GM18517 (cell line): ENCODE results near the gene ZFHX3.

Experiments
- ATAC-seq: cut with Tn5 transposase; IDR thresholded peaks from one replicate; pipeline ENCODE4 v1.9.1; 2021; ENCODE audit warnings: mild to moderate bottlenecking, moderate library complexity; ENCODE audit not compliant: unreplicated experiment

Gene ZFHX3

DNA sequence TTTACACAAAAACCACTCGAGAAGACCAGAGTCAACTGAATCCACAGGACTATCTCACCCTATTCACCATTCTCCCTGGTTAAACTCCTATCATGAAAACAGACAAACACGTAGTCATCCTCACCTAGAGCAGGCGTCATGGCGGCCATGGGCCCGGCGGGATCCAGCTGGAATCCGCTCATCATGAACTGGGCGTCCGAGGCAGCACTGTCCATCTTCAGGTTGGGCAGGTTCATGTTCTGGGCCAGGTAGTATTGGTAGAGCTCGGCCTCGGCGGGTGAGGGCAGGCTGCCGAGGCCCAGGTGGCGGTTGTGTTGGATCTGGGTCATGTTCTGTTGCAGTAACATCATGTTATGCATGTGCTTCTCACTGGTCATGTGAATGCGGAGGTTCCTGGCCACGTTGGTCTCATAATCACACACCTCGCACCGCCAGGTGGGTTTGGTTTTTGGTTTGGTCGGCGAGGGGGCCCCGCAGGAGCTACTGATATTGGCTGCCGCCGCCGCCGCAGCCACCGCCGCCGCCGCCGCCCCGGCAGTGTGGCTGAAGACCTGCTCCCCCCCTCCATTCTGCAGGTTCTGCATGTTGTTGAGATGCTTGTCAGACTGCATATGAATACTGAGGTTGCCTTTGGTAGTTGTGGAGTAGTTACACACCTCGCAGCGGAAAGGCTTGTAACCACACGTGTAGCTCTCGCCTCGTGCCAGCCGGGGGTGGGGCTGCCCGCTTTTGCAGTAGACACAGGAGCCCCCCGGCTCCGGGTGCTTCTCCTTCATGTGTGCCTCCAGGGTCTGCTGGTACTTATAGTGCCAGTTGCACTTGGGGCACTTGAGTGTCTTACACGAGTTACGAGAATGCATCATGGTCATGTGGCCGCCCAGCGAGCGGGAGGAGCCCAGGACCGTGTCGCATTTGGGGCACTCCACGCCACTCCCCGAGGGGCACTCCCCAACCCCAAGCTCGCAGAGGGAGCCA, 90.3 kb downstream of the ZFHX3 start:
- no peak for ATAC-seq

- ATAC-seq = no peak
Measured at GRCh38 chr16:72956124-72957064, 91.5 kb downstream of the ZFHX3 start.

- no peak for ATAC-seq
Measured at GRCh38 chr16:72952811-72953271, 95.1 kb downstream of the ZFHX3 start.

DNA sequence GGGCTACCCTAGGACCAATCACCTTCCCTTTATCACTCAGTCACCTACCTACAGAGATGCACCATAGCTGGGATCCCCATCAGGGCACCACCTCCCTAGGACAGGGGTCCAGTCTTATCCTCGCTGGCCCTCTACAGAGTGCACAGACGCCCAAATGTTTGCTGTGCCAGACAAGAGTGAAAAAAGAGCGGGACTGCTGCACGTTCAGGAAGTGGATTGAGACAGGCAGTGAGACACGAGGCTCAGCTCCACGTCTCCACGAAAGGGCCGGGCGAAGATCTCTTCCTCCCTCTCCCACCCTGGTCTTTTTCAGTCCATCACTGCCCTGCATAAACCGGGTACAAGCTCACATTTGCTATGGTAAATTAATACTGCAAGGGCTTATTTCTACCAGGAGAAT, 95.5 kb downstream of the ZFHX3 start:
- ATAC-seq = no peak

GRCh38 chr16:72951916-72952315, 96.0 kb downstream of the ZFHX3 start:
- no peak for ATAC-seq

DNA sequence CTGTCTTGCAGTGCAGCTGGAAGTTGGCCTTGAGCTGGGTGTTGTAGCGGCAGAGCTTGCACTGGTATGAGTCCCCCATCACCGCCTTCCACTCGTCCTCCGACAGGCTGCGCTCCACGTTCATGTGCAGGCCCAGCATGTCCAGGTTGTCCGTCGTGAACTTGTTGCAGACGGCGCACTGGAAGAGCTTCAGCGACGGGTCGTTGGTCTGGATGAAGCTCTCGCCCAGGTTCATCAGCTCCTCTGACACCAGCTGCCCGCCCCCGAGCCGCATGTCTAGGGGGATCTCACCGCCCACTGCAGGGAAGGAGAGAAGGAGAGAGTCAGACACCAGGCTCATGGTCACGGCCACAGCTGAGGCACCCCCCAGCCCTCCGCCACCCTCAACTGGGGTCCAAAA, 97.3 kb downstream of the ZFHX3 start:
- ATAC-seq = no peak

- ATAC-seq = no peak
Measured at GRCh38 chr16:72948238-72948829, 99.6 kb downstream of the ZFHX3 start.

DNA sequence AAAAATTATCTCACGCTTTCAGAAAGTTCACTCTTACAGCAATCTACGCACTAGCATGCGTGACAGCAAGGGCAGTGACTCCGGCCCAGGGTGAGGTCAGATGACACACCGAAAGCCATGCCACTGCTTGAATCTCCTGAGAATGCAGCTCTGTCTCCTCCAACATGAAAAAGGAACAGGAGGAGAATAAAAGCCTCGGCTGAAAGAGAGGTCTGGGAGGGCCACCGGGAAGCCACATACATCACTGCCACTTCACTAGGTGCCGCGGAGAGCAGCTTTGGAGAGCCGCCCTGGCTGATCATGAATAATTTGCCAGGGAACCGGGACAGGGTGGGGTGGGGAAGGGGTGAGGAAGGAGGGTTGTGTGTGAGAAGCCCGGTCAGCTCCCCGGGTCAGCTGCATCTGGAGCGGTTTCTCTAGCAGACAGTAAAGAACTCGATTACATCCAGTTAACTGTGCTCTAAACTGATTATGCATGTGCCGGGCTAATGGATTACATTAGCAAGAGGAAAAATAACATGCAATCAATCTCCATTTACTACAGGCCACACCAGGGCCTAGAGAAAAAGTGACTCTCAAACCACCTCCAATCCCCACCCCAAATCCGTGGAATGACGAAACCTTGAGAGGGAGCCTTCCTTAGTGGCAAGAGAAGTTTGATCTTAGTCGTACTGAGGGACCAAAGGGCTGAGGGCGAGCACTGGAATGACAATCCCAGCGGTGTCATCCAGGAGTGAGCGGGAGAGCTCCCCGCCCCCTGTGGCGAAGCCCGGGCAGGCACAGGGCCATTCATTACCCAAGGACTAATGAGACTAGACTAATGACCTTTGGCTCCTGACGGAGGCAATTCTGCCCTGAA, 100.3 kb downstream of the ZFHX3 start:
- ATAC-seq = no peak

GRCh38 chr16:72946474-72947194, 101.3 kb downstream of the ZFHX3 start:
- ATAC-seq = no peak

- ATAC-seq = no peak
Measured at GRCh38 chr16:72946063-72946462, 101.9 kb downstream of the ZFHX3 start.

- ATAC-seq = no peak
Measured at GRCh38 chr16:72945611-72946010, 102.3 kb downstream of the ZFHX3 start.

DNA sequence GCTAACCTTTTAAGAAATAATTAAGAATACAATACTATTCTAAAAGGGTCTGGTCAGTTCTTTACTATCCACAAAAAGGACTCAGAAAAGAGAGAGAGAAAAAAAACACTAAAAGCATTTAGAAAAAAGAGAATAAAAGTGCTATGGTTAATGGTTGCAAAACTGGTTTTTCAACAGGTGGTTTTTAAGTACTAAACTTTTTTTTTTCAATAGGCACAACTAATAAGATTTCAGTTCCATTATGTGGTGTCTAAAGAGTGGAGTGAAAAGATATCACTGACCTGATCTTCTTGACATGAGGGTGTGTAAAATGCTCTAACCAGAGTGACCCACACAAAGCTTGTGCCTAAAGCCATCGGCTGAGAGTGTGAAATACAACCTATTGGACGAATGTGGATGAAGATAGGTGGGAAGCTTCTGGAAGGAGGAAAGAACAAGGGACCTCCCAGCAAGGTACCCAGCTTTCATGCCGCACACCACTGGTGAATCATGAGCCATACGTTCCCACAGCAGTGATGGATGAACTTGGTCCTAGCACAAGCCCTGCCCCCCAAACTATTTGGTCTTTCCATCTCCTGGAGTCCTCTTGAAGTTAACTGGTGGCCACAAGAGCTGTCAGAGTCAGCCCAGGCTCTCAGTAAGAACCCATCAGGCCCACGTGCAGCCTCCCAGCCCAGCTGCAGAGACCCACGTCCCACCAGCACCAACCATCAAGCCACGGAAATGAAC, 103.0 kb downstream of the ZFHX3 start:
- no peak for ATAC-seq

DNA sequence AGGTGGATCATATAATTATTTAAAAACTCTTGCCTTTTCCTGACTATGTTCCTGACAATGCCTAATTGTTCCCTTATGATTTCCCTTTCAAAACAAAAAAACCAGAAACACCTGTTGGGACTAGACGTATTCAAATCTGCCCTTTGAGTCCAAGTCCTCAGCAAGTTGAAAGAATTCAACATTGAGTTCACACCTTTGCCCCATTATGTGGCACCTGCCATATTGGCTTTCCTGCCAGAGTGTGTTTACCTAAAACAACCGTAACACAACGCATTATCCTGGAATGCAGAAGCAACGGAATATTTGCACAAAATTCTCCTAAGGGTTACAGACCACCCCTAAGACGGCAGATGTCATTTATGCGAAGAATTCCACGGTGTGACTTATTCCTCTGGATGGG, 105.9 kb downstream of the ZFHX3 start:
- no peak for ATAC-seq

GRCh38 chr16:72940886-72941285, 107.0 kb downstream of the ZFHX3 start:
- ATAC-seq = no peak

DNA sequence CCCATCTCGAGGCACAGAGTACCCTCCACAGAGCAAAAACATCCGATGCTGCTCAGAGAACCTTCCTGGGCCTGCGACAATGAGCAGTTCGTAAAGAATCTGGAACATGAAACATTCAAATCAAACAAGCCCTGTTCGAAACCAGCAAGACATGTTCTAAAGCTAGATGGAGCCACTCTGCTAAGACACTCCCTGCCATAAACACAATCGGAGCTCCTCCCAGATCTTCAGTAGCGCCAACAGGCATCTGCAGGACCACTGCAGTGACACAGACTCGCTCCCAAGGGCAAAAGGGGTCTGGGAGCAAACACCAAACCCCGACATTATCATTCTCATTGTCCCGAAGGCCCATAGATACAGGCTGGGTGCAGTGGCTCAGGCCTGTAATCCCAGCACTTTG, 108.7 kb downstream of the ZFHX3 start:
- ATAC-seq = no peak

GRCh38 chr16:72938795-72939164, 109.1 kb downstream of the ZFHX3 start:
- ATAC-seq = no peak

DNA sequence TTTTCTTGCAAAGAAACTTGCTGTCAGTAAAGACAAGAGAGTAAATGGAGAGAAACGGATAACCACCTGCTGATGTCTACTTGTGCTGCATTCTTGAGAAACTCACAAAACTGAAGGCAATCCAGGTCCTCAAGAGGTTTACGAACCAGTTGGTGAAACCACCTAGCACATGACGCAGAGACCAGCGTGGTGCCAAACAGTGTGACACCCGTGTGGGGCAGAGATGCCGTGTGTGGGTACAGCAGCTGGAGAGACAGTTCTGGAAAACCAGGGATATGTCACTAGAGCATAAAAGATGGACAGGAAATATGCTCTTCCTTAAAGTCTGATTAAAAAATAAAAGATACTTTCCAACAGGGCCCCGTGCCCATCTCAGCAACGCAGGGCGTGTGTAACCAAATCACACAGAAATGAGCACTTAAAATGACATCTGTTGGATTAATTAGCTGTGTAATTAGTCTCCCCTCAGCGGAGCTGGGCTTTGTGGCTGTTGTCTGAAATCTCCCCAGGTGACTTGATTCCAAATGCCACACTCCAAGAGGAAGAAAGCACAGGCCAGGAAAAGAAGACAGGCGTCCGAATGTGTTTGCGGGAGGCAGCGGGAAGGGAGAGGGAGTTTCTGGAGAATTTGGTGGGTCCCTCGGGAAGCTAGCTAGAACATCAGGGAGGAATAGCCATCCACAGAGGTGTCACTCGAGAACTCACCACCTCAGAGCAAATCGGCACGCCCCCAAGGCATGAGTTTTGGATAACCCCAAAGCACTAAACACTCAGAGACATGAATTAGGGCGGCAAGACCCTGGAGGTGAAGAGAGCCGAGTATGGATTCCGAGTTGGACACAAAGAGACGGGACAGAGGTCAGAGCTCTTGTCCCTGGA, 109.8 kb downstream of the ZFHX3 start:
- ATAC-seq = no peak

DNA sequence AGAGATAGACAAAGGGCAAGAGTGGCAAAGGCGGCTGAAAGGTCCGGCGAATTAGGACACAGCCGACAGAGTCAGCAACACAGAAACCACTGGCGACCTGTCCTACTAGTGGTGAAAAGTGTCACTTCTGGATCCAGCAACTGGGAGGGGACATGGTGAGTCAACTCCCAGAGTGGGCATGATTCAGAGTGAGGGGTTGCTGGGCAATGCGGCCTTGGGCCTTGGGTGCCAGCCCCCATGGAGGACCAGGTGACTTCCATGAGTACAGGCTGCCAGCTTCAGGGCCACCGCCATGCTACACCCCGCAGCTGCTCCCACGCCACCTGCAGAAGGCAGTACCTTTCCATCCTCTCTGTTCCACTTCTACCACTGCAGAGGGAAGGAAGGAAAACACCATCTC, 110.6 kb downstream of the ZFHX3 start:
- no peak for ATAC-seq
